Measurements from ENCODE around the gene TRERF1.
"Not testable (repeated sequence)": the region's sequence is repeated elsewhere in the genome, so short reads cannot be mapped to it uniquely, and the experiment has no call there.

Gene TRERF1

DNA sequence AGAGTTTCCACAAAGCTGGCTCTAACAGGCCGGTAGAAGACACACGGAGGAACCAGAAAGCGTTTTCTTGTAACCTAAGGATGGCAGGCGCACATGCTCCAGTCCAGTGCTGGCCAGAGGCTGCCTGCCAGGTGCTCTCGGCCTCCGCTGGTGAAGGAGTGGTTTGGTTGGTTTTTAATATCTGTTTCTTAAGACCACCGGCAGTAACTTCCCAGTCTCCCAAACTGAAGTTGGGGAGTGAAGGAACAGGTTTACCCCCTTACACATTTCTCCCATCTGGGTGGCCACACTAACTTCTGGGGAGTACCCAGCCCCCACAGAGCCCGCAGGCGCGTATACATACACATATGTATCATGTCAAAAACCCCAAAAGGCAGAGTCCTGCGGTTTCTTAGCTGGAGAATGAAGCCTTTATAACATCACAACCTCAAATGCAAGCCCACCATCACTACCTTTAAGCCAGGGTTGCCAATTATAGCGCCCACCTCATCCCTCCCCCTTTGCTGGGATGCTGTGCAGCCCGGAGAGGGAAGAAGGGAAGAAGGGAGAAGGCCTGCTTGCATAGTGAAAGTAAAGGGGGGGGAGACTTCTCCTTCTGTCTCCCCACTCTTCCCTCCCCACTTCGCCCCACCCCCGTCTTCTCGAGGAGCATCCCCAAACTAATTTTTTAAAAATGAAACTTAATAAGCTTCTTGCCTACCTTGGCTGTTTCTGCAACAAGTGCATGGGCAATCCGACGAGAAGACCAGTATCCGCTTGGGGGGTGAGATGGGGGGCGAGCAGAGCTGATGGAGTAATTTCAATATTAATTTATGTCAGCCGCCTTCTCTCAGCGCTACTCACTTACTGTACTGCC lies 1.0 kb downstream of the TRERF1 start:
- peak; percentile 54 for DNase-seq (ENCODE audit: low read depth)

DNA sequence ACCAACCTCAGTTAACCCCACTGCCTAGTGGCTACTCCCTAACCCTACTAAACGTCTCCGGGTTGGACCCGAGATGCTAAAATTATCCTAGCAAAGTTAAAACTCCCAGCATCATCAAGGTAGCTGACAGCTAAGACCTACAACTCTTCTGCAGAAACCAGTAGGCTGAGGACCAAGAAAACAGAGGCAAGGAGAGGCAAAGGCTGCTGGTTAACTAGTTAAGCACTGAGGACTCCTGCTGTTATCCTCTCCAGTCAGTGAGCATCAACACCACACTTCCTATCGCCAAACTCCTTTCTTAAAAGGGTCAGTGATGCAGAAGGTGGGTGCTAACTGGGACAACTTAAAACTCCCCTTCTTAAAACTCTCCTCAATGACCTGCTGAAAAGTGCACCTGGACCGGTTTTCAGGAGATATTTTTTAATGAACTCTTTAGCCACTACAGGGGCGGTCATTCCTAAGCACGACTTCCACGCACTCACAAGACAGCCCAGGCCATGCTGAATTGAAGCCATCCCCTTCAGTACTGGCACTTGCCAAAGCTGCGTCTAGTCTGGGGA lies 1.7 kb downstream of the TRERF1 start:
- DNase-seq (ENCODE audit: low read depth) = peak; percentile 41

DNA sequence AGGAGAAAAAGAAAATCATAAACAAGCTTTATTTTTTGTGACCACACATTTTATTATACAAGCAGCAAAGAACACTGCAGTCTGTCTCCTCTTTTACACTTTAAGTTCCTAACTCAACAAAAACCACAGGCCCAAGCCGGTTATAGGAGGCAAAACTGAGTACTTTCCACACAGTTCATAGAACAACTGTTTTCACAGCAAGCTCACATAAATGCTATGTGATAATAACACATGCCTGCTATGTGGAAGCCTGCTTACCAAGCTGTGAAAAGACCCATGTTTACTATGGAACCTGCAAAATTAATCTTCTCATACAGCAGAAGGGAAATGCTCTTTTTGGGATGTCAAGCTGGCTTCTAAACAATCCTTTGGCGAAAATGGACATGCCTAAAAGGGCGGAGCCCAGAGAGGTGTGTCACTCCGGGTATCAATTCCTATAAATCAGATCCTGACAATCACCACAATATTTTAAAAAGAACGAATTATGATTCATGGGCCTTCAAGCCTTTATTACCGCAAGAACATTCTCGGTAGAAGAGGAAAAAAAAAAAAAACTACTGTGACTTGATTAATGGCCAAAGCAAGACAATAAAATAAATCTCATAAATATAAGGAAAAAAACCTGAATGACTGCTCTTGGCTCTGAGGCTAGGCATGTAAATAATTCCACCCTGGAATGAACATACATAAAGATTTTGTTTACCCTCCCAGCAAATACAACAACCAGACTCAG lies 2.6 kb downstream of the TRERF1 start:
- no peak for DNase-seq (ENCODE audit: low read depth)

DNA sequence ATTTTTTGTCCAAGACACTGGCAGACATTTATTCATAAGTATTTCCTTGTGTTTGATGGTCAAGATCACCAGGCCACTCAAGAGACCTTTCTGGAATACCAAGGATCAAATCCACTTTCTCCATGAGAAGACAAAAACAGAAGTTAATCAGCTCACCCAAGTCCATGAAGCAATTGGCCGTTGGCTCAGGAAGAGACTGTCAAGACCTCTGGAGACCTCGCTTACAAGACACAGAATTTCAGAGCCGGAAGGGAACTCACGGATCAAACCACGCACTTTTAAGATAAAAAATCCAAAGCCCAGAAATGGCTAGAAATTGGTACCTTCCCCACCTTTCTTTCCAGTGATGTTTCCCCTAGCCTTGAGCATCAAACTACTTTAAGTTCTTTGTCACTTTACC lies 3.3 kb downstream of the TRERF1 start:
- DNase-seq (ENCODE audit: low read depth) = no peak

DNA sequence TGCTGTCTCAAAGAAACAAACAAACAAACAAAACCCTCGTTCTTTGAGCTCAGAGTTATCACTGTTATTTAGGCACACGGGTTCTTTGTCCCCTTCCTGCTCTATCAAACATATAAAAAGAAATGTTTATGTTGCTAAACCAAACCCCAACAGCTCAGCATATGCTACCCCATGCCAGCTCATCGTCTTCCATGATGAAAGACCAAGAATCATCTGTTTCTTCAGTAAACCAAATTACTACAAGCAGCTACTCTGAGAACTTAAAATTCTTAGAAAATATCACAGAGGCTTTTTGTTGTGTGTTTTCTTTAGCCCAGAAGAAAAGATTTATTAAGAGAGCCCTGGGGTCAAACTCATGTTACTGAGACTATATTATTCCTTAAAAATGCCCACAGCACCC lies 4.7 kb downstream of the TRERF1 start:
- DNase-seq (ENCODE audit: low read depth) = no peak

DNA sequence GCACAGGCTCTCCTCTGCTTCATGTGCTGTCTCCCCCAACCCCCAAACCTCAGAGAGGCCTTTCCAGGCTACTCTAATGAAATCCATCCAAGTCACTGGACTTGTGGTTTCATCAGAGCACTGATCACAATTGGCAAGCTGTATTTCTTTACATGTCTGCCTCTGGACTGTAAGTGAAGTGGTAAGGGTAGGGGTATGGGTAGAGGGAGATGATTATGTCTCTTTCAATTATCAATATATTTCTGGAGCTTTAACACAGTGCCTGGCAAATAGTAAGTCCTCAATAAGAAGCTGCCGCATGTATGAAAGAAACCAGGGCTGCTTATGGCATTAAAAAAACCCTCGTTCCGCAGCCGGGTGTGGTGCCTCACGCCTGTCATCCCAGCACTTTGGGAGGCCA lies 5.4 kb downstream of the TRERF1 start:
- DNase-seq (ENCODE audit: low read depth) = no peak

DNA sequence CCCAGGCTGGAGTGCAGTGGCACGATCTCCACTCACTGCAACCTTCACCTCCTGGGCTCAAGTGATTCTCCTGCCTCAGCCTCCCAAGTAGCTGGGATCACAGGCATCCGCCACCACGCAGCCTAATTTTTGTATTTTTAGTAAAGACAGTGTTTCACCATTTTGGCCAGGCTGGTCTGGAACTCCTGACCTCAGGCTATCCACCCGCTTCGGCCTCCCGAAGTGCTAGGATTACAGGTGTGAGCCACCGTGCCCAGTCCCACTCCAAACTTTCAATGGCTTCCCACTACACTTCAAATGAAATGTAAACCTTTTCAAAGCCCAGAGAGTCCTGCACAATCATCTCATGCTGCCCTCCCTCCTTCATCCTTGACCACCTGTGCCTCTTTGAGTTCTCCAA lies 5.8 kb downstream of the TRERF1 start:
- DNase-seq (ENCODE audit: low read depth) = not testable (repeated sequence)

DNA sequence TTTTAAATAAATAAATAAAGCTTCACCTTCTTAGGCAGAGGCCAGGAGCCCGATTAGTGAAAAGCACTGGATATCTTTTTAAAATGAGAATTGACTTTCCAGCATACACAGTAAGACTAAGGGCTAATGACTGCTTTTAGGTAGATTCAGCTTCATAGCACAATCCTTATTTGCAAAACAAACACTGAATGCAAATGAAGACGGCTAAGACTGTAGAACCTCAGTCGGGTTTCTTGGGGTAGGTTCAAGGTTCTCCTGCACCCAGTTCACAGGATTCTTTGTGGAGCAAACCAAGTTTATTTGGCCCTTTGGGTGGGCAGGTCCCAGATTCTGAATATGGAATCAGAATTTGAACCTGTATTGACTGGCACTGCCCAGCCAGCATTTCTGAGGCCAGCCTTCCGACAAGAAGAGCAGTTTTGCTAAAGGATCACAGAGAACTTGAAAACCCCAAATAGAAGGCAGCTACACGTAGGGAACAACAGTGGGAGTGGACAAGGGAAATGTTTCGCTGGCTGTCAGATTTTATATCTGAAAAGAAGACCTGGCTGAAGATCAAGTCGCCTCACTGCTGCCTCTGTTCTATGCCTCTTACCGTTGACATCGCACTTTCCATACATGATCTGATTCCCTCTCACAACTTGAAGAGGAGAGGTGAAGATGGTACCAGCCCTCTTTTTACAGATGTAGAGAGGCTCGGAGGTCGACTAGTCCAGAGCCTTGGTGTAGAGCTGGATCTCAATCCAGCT lies 8.2 kb downstream of the TRERF1 start:
- no peak for DNase-seq (ENCODE audit: low read depth)

DNA sequence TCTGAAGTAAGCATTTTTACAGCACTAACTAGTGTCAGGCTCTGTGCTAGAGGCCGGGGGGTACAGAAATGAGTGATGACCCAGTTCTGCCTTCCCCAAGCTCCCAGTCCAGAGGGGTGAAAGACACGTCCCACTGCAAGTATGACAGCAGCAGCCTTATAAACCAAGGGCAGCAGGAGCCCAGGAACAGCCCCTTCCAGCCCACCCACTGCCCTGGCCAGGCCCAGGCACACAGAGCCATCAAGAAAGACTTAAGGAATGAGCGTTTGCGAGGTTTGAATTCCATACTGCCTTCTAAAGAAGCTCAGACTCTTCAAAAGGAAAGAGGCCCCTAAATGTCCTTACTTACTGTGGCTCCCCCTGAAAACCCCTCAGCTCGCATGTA lies 10.0 kb downstream of the TRERF1 start:
- DNase-seq (ENCODE audit: low read depth) = peak; percentile 66

DNA sequence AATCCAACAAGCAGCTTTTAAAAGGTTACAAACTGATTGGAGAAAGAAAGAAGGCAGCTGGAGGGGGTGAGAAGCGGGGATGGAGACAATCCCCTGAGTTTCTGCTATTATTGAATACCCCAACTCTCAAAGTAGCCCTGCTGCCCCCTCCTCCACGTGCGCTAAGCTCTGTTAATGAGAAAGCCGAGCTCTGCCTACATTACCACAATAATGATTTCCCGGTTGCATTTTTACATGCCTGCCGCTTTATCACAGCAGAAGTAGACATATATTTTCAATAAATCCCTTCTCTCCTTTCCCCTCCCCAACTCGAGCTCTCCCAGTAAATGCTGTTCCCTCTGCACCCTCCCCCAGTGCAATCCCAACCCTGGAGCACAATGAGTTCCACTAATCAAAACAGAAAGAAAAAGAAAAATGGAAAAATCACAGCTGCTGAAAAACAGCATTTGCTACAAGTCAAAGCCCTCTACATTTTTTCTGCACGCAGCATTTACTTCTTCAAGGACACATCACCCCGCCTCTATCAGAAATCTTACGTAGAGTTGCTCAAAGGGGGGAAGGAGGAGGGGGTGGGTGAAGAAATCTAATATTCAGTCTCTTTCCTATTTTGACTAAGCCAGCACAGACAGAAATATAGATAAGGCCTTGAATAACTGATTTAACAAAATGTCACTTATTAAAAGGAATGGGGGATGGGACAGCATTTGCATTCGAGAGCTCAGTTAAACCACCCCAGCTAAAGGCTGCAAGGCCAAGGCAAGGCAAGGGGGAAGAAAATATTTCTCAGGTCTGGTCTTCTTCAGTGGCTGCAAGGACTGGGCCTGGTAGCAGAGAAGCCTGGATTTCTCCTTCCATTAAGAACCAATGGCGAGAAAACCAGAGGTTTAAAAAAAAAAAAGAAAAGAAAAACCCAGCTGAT lies 10.7 kb downstream of the TRERF1 start:
- DNase-seq (ENCODE audit: low read depth) = peak; percentile 25

DNA sequence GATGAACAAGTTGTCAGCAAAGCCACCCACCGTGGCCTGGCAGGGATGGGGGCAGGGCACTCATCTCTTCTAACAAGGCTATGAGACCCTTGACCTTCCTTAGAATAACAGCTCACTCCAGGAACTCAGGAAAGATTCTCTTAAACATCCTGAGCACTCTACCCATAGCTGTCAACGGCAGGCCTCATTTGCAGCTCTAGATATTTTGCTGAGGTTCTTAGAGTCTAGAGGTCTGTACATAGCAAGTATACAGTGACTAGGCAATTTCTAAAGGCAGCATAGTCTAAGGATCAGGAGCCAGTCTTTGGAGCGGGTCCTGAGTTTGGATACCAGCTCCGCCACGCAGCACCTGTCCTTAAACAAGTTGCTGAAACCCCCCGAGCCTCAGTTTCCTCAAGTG lies 11.7 kb downstream of the TRERF1 start:
- DNase-seq (ENCODE audit: low read depth) = no peak

DNA sequence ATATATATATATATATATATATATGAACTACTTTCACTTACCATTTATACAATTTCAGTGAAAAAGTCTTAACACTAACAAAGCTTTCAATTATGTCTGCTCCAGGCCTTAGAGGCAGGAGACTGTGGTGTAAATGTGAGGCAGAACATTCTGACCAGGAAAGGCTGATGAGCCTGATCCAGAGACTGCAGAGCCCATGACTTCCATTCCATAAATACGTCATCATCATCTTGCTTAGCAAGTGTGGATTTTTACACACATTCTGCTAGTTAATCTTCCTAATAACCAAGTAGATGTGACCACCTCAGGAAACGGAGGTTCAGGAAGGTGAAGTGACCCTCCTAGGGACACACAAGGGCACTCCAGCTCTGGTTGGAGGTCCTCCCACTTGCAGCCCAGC lies 14.9 kb downstream of the TRERF1 start:
- peak; percentile 63 for DNase-seq (ENCODE audit: low read depth)

DNA sequence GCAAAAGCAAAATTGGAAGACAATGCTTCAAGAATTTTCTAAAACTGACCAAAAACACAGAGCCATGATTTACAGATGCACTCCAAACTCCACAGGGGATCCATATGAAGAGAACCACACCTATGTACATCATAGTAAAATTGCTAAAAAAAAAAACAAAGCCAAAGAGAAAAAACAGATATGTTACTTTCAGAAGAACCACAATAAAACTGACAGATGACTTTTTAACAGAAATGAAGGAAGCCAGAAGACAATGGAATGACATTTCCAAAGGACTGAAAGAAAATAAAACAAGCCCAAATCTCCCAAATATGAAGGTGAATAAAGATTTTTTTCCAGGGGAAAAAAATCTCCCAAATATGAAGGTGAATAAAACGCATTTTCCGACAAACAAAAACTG lies 17.5 kb downstream of the TRERF1 start:
- DNase-seq (ENCODE audit: low read depth) = no peak

DNA sequence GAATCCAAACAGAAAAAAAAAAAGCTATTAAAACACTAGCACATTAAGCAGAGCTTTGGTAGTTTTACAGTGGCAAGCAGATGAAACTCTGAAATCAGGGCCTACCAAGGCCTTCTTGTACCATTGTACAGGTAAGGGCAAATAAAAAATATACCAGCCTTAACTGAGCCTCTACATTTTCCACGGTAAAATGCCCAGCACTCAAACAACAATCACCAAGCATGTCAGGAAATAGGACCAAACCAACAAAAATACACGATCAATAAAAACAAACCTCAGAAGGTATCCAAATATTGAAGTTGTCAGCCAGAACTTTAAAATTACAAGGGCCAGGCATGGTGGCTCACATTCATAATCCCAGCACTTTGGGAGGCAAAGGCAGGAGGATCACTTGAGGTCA lies 18.3 kb downstream of the TRERF1 start:
- no peak for DNase-seq (ENCODE audit: low read depth)

DNA sequence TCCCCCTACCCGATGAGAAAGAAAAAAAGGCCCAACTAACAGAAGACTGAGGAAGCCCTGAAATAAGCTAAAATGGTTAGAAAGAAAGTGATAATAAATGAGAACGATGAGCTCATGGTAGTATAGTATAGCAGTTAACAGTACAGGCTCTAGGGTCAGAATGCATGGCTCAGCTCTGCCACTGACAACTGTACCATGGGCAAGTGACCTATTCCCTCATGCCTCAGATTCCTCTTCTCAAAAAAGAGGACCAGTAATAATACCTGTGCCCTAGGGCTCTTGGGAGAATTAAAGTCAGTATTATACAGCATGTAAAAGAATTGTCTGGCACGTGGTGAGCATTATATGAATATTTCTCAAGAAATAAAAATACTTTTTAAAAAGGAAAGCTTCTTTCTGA lies 19.8 kb downstream of the TRERF1 start:
- DNase-seq (ENCODE audit: low read depth) = no peak

DNA sequence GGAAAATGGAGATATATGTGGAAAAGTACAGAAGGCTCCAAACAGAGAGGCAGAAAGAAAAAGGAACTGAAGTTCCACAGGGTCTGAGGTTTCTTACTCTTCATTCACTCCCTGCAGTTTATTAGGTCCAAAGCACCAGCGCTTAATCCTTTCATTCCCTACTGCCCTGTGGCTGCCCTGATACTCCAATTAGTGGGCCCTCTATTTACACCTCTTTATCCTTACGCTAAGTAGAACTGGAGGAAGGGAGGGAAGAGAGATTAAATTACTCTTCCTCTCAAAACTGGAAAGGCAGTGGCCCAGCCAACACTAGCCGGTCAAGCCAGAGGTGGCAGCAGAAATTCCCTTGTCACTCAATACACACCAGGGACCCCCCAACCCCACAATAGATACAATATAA lies 20.4 kb downstream of the TRERF1 start:
- no peak for DNase-seq (ENCODE audit: low read depth)

DNA sequence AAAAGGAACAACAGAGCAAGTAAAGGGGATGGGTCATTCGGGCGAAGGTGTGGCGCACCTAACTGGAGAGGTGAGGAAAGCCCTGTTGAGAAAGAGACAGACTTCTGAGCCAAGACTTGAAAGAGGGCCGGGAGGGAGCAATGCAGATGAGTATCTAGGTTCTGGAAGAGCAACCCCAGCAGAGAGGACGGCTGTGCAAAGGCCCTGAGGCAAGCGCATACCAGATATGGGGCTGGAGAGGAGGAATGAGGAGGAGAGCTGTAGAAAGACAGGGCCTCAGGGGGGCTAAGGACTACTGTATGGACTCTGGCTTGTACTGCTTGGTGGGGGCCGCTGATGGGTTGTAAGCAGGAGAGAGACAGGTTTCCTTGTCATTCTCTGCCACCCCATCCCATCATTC lies 21.9 kb downstream of the TRERF1 start:
- DNase-seq (ENCODE audit: low read depth) = no peak

DNA sequence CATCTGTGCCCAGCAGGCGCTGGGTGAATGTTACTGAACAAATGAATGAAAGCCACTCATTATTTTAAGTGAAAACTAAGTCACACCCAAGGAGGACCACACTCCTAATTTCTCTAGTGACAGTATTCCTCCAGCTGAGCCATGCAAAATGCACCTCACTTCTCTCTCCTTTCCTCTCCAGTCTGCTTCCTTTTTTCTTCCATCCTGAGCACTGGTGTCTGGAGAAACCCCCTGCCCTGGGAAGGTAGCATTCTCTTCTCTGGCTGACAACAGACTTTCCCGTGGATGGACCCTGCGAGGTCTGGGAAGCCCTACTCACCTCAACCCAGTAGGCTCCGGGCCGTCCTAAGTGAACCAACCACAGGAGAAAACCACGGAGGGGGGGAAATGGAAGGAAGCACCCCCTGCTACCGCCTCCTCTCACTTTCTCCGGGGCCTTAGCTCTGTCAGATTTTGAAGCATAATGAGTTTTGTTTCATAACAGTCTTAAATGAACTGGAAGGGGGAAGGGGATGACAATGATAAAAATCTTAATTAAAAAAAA lies 22.6 kb downstream of the TRERF1 start:
- DNase-seq (ENCODE audit: low read depth) = no peak

DNA sequence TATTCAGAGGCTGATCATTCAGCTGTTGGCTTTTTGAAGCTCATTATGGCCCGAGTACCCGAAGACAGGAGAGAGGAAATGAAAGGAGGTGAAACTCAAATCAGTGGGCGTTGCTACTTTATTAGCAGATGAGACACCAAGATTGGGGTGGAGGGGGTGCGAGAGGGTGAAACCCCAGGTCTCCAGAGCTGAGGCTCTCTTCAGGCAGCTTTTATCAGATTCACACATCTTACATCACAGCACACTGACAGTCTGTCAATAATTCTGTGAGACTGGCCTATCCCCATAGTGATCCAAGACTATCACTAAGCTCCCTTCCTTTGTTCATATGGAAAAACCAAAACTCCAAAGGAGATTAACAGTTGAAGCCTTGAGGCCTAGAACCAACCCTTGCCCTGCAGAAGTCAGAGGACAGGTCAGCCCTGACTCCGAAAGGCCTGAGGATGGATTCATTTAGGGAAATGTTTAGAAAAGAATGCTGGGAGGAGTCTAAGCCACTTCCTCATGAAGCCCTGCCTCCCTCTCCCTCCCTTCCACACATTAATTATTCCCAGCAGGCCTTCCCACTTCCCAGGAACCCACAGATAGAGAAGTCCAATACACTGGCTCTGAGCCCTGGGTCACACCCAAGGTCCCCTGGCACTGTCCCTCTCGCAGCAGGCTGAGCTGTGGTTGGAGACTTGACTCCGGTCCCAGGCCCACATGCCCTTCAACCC lies 23.2 kb downstream of the TRERF1 start:
- DNase-seq (ENCODE audit: low read depth) = peak; percentile 81

DNA sequence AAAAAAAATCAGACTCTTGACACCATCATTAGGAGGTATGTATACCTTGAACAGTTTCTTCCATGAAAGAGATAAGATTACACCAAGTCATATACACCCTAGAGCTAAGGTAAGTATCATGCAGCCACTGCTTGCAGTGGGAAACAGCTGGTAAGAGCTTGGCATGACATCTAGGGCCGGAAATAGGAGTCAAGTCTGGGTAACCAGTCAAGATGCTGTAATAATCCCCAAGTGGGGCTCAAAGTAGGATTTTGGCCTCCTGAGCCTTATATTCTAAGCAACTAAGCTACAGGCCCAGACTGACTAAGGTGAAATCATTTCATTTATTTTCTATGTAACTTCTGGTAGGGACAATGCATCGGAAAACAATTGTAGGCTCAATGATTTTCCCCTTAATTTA lies 23.9 kb downstream of the TRERF1 start:
- DNase-seq (ENCODE audit: low read depth) = no peak

DNA sequence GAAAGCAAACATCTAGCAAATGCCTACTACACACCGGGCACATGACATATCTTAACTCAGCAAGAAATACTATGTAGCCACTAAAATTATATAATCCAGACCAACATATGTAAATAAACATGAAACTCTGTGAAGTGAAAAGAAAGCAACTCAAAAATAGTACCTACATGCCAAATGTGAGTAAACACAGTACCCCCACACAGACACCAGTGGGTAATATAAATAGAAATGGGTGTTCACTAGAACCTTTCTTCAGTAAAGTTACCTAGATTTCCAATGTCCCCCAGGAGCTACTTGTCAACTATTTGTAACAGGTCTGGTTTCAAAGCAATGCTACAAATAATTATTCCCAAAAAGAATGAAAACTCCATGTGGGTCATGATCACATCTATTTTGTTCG lies 25.5 kb downstream of the TRERF1 start:
- no peak for DNase-seq (ENCODE audit: low read depth)
